ENCODE results near the gene FCSK. TPM values are rescaled to one million over a fixed set of nuclear protein-coding genes. Genes with fewer than 3 reads are reported as not detected.

Gene FCSK
- total and polyA plus RNA-seq, 2 experiments from 2014 or later, result 2.2 to 6.1 TPM

DNA sequence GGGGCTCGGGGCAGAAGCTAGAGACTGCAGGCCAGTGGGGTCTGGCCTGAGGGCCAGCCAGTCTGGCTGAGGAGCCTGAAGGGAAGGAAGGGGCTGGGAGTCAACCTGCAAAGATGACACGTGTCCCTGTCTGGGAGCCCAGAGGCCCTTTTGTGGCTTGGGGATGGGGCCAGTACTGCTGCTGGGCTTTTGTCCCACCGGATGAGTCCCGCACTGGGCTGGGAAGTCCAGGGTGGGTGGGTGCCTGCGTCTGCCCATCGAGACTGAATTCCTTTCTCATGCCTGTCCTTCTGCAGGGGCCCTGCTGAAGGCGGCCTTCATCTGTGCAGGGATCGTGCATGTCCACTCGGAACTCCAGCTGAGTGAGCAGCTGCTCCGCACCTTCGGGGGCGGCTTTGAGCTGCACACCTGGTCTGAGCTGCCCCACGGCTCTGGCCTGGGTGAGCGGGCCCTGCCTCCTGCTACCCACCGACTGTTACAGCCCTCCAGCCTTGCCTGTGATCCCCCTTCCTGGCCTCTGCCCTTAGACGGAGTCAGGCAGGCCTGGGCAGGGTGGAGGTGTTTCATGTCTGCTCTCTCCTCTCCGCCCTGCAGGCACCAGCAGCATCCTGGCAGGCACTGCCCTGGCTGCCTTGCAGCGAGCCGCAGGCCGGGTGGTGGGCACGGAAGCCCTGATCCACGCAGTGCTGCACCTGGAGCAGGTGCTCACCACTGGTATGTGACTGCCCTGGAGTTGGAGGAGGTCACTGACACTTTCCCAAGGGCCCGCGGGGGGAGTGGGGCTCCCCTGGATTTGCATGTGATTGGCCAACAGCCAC, 20.9 kb downstream of the FCSK start:
- Histone ChIP-seq H3K9ac (no peak overlapping the region), H3K27me3 (replicated peaks; ENCODE audit: insufficient read depth) (no peaks in the 10 kb centered on the region), H4K20me1 (ENCODE audit: insufficient read depth) (no peaks in the 10 kb centered on the region), H3K9me2 (ENCODE audit: insufficient read depth) (no peaks in the 10 kb centered on the region), H3K4me3 (no peak overlapping the region), H3K79me2 (ENCODE audit: insufficient read depth) (no peaks in the 10 kb centered on the region), H3F3A (ENCODE audit: insufficient read depth) (no peaks in the 10 kb centered on the region; the same call in 1 of the 2 replicates), H2AFZ (no peak overlapping the region), H3K4me1 (ENCODE audit: insufficient read depth) (peaks cover 11% of the 10 kb centered on the region), H3K36me3 (ENCODE audit: low read depth) (no peaks in the 10 kb centered on the region; the same call in 1 of the 2 replicates), H3K9me3 (ENCODE audit: low read depth) (no peaks in the 10 kb centered on the region), H3K4me2 (ENCODE audit: unreplicated experiment) (no peak overlapping the region), H3K27ac (no peak overlapping the region)
- 91 to 93% methylated on average over 19 to 24 of the region's 24 CpGs for WGBS, 2 experiments (ENCODE audit: low coverage in 1 of 2, low lambda C conversion rate in 2 of 2, missing lambda C conversion rate in 2 of 2)
- no peak for DNase-seq
- TF ChIP-seq EZH2 (IDR thresholded peaks at IDR 0.05; ENCODE audit: insufficient read depth, poor library complexity, severe bottlenecking) (no peak), EZH2phosphoT487 (IDR thresholded peaks at IDR 0.05; ENCODE audit: insufficient read depth, low read depth) (no peak)
- in situ Hi-C loops (cut with MboI), result no loop called here

DNA sequence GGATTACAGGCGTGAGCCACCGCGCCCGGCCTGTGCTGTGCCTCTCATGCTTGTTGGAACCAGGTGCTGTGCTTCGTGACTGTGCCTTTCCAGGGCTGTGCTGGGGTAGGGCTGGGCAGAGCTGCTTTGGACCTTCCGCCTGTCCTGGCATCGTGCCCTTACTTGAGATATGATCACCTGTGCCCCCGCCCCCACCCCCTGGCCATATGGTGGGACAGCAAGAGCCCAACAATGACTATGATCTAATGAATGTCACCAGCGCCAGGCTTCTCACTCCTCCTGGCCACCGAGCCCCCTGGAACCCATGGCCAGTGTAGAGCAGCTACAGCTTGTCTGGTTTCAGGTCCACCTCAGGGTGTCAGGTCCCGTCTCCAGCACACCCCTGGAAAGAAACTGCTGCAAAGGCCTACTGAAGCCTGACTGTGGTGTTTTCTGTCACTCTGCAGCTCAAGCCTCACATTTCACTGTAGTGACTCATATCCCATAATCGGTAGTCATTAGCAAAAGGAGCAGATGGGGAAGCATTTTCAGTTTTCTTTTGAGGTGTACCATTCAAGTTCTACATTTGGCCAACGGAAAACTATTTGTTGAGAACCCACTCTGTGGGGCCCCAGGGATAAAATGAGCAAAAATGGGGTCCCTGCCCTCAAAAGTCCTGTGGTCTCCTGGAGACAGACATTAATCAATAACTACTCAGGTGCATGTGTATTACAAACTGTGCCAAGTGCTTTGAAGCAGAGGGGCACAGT, 22.1 kb downstream of the FCSK start:
- H3K9me2 ChIP-seq (ENCODE audit: insufficient read depth), result no peaks in the 10 kb centered on the region
- H3K27me3 ChIP-seq (replicated peaks; ENCODE audit: insufficient read depth), result no peaks in the 10 kb centered on the region
- WGBS, 2 experiments (ENCODE audit: low coverage in 1 of 2, low lambda C conversion rate in 2 of 2, missing lambda C conversion rate in 2 of 2), result 64 to 67% methylated on average over 12 to 13 of the region's 13 CpGs
- peaks cover 11% of the 10 kb centered on the region for H3K4me1 ChIP-seq (ENCODE audit: insufficient read depth)
- no peak overlapping the region for H3K27ac ChIP-seq
- H3F3A ChIP-seq (ENCODE audit: insufficient read depth), result no peaks in the 10 kb centered on the region; the same call in 1 of the 2 replicates
- TF ChIP-seq EZH2 (IDR thresholded peaks at IDR 0.05; ENCODE audit: insufficient read depth, poor library complexity, severe bottlenecking), result no peak
- TF ChIP-seq EZH2phosphoT487 (IDR thresholded peaks at IDR 0.05; ENCODE audit: insufficient read depth, low read depth), result no peak
- in situ Hi-C loops (cut with MboI), result no loop called here
- peak overlapping the region; percentile 52 for H3K4me2 ChIP-seq (ENCODE audit: unreplicated experiment)
- no peak overlapping the region for H3K4me3 ChIP-seq
- no peaks in the 10 kb centered on the region; the same call in 1 of the 2 replicates for H3K36me3 ChIP-seq (ENCODE audit: low read depth)
- H3K79me2 ChIP-seq (ENCODE audit: insufficient read depth), result no peaks in the 10 kb centered on the region
- no peaks in the 10 kb centered on the region for H4K20me1 ChIP-seq (ENCODE audit: insufficient read depth)
- DNase-seq, result peak; percentile 77
- no peak overlapping the region for H2AFZ ChIP-seq
- H3K9me3 ChIP-seq (ENCODE audit: low read depth), result no peaks in the 10 kb centered on the region
- peak overlapping the region; percentile 58 for H3K9ac ChIP-seq

- Histone ChIP-seq H2AFZ (no peak overlapping the region), H3K4me2 (ENCODE audit: unreplicated experiment) (no peak overlapping the region), H3K9me2 (ENCODE audit: insufficient read depth) (no peaks in the 10 kb centered on the region), H3K79me2 (ENCODE audit: insufficient read depth) (no peaks in the 10 kb centered on the region), H3K4me1 (ENCODE audit: insufficient read depth) (peaks cover 24% of the 10 kb centered on the region), H3K9me3 (ENCODE audit: low read depth) (no peaks in the 10 kb centered on the region), H3K4me3 (no peak overlapping the region), H3K36me3 (ENCODE audit: low read depth) (no peaks in the 10 kb centered on the region; the same call in 1 of the 2 replicates), H4K20me1 (ENCODE audit: insufficient read depth) (no peaks in the 10 kb centered on the region), H3F3A (ENCODE audit: insufficient read depth) (peaks cover 12% of the 10 kb centered on the region), H3K9ac (no peak overlapping the region), H3K27ac (no peak overlapping the region), H3K27me3 (replicated peaks; ENCODE audit: insufficient read depth) (no peaks in the 10 kb centered on the region)
- TF ChIP-seq EZH2phosphoT487 (IDR thresholded peaks at IDR 0.05; ENCODE audit: insufficient read depth, low read depth) (no peak), EZH2 (IDR thresholded peaks at IDR 0.05; ENCODE audit: insufficient read depth, poor library complexity, severe bottlenecking) (no peak)
- WGBS, 2 experiments (ENCODE audit: low coverage in 1 of 2, low lambda C conversion rate in 2 of 2, missing lambda C conversion rate in 2 of 2), result 94 to 100% methylated on average over 8 of the region's 8 CpGs
- no peak for DNase-seq
- in situ Hi-C loops (cut with MboI), result no loop called here
These were observed 23.8 kb downstream of the FCSK start for GRCh38 chr16:70478169-70478568.

GRCh38 chr16:70478912-70479341, 24.5 kb downstream of the FCSK start:
- H3K9ac ChIP-seq, result no peak overlapping the region
- no peak overlapping the region for H3K4me3 ChIP-seq
- H2AFZ ChIP-seq, result no peak overlapping the region
- H3K36me3 ChIP-seq (ENCODE audit: low read depth), result no peaks in the 10 kb centered on the region; the same call in 1 of the 2 replicates
- H3F3A ChIP-seq (ENCODE audit: insufficient read depth), result peaks cover 19% of the 10 kb centered on the region
- H3K4me1 ChIP-seq (ENCODE audit: insufficient read depth), result peaks cover 24% of the 10 kb centered on the region
- no peak for DNase-seq
- TF ChIP-seq EZH2 (IDR thresholded peaks at IDR 0.05; ENCODE audit: insufficient read depth, poor library complexity, severe bottlenecking), result no peak
- no peak for TF ChIP-seq EZH2phosphoT487 (IDR thresholded peaks at IDR 0.05; ENCODE audit: insufficient read depth, low read depth)
- in situ Hi-C loops (cut with MboI), result no loop called here
- H4K20me1 ChIP-seq (ENCODE audit: insufficient read depth), result no peaks in the 10 kb centered on the region
- H3K27ac ChIP-seq, result no peak overlapping the region
- WGBS, 2 experiments (ENCODE audit: low coverage in 1 of 2, low lambda C conversion rate in 2 of 2, missing lambda C conversion rate in 2 of 2), result 53 to 54% methylated on average over 10 of the region's 10 CpGs
- H3K9me3 ChIP-seq (ENCODE audit: low read depth), result no peaks in the 10 kb centered on the region
- H3K79me2 ChIP-seq (ENCODE audit: insufficient read depth), result no peaks in the 10 kb centered on the region
- no peaks in the 10 kb centered on the region for H3K9me2 ChIP-seq (ENCODE audit: insufficient read depth)
- H3K4me2 ChIP-seq (ENCODE audit: unreplicated experiment), result no peak overlapping the region
- H3K27me3 ChIP-seq (replicated peaks; ENCODE audit: insufficient read depth), result no peaks in the 10 kb centered on the region
